HepG2 (cell line): ENCODE results near the gene STX1B. TPM values are rescaled to one million over a fixed set of nuclear protein-coding genes. Genes with fewer than 3 reads are reported as not detected.

Experiments used
- AKAP8 ChIP-seq: sonication (generic); formaldehyde crosslinking; IDR thresholded peaks from 2 replicates; pipeline ENCODE4 v1.5.1; 2020; ENCODE audit warnings: mild to moderate bottlenecking, missing genetic modification reagents
- ARHGAP35 ChIP-seq: sonication (generic); formaldehyde crosslinking; IDR thresholded peaks from 2 replicates; pipeline ENCODE4 v1.9.0; 2022; ENCODE audit warnings: mild to moderate bottlenecking, inconsistent platforms, moderate library complexity, missing genetic modification reagents, borderline replicate concordance
- ARID2 ChIP-seq: sonication (generic); formaldehyde crosslinking; IDR thresholded peaks from 2 replicates; pipeline ENCODE4 v1.8.1; 2022; ENCODE audit warnings: mild to moderate bottlenecking, missing genetic modification reagents, borderline replicate concordance
- ASH2L ChIP-seq: fragments of 300-600, 200-600 bp; sonication (generic); IDR thresholded peaks from 2 replicates; pipeline ENCODE4 v1.7.0; 2017; ENCODE audit warnings: low read depth, mild to moderate bottlenecking, moderate library complexity, mixed read lengths, low read length; ENCODE audit not compliant: insufficient read length
- CAMTA2 ChIP-seq: sonication (generic); formaldehyde crosslinking; IDR thresholded peaks from 2 replicates; pipeline ENCODE4 v1.4.0; 2020; ENCODE audit warnings: mild to moderate bottlenecking, missing genetic modification reagents, borderline replicate concordance
- CC2D1A ChIP-seq: sonication (generic); formaldehyde crosslinking; IDR thresholded peaks from 2 replicates; pipeline ENCODE4 v1.8.1; 2023; ENCODE audit warnings: mild to moderate bottlenecking, missing genetic modification reagents
- DDIT3 ChIP-seq: sonication (generic); formaldehyde crosslinking; IDR thresholded peaks from 2 replicates; pipeline ENCODE4 v1.4.0; 2020; ENCODE audit warnings: mild to moderate bottlenecking, missing genetic modification reagents
- DPF2 ChIP-seq: sonication (generic); formaldehyde crosslinking; IDR thresholded peaks from 2 replicates; pipeline ENCODE4 v1.4.0; 2020; ENCODE audit warnings: mild to moderate bottlenecking, low read depth, missing genetic modification reagents, borderline replicate concordance
- E2F5 ChIP-seq: sonication (generic); formaldehyde crosslinking; conservative IDR thresholded peaks from 2 replicates; pipeline ENCODE4 v1.4.0; 2020; ENCODE audit warnings: missing genetic modification reagents
- KDM5A ChIP-seq: fragments of 200-600 bp; sonication (generic); IDR thresholded peaks from 2 replicates; pipeline ENCODE4 v1.7.0; 2018; ENCODE audit warnings: antibody characterized with exemption, mild to moderate bottlenecking, low read length, borderline replicate concordance
- LCORL ChIP-seq, 2 experiments: fragments of 450-650 bp in 1 of 2; sonication (generic) in 1 of 2; formaldehyde crosslinking in 1 of 2; IDR thresholded peaks; 2 replicates each; pipeline versions ENCODE4 v1.5.0 to v1.6.1; 2017 to 2020; ENCODE audit warnings: antibody characterized with exemption in 1 of 2, missing genetic modification reagents in 1 of 2
- MAX ChIP-seq: IDR thresholded peaks from 2 replicates; pipeline ENCODE4 v1.6.1; 2012; ENCODE audit warnings: inconsistent platforms
- MEF2D ChIP-seq: sonication (generic); formaldehyde crosslinking; IDR thresholded peaks from 2 replicates; pipeline ENCODE4 v1.5.1; 2020; ENCODE audit warnings: mild to moderate bottlenecking, missing genetic modification reagents
- MXD1 ChIP-seq: sonication (generic); formaldehyde crosslinking; IDR thresholded peaks from 2 replicates; pipeline ENCODE4 v1.4.0; 2020; ENCODE audit warnings: mild to moderate bottlenecking, missing genetic modification reagents
- NFRKB ChIP-seq: fragments of 450-650 bp; IDR thresholded peaks from 2 replicates; pipeline ENCODE4 v1.6.1; 2017
- PHF20 ChIP-seq: sonication (generic); formaldehyde crosslinking; IDR thresholded peaks from 2 replicates; pipeline ENCODE4 v1.5.0; 2020; ENCODE audit warnings: mild to moderate bottlenecking, missing genetic modification reagents
- SALL1 ChIP-seq: sonication (generic); formaldehyde crosslinking; IDR thresholded peaks from 2 replicates; pipeline ENCODE4 v1.8.0; 2022; ENCODE audit warnings: mild to moderate bottlenecking, missing genetic modification reagents
- SMARCC2 ChIP-seq: fragments of 450-650 bp; IDR thresholded peaks from 2 replicates; pipeline ENCODE4 v1.6.1; 2017; ENCODE audit warnings: antibody characterized with exemption, mild to moderate bottlenecking
- SRSF9 ChIP-seq: fragments of 200-400 bp; formaldehyde crosslinking; IDR thresholded peaks from 2 replicates; pipeline ENCODE4 v1.6.1; 2018; ENCODE audit warnings: borderline replicate concordance, mild to moderate bottlenecking, low read depth, low read length; ENCODE audit not compliant: insufficient read depth, poor library complexity, severe bottlenecking
- STAT5B ChIP-seq: sonication (generic); formaldehyde crosslinking; IDR thresholded peaks from 2 replicates; pipeline ENCODE4 v1.4.0; 2020; ENCODE audit warnings: missing genetic modification reagents
- ZBTB21 ChIP-seq: sonication (generic); formaldehyde crosslinking; IDR thresholded peaks from 2 replicates; pipeline ENCODE4 v1.4.0; 2020; ENCODE audit warnings: missing genetic modification reagents
- ZFP1 ChIP-seq: IDR thresholded peaks from 2 replicates; pipeline ENCODE4 v1.6.1; 2016
- ZFY ChIP-seq: sonication (generic); formaldehyde crosslinking; IDR thresholded peaks from 2 replicates; pipeline ENCODE4 v1.4.0; 2020; ENCODE audit warnings: missing genetic modification reagents
- ZNF225 ChIP-seq: sonication (generic); formaldehyde crosslinking; IDR thresholded peaks from 2 replicates; pipeline ENCODE4 v1.4.0; 2020; ENCODE audit warnings: mild to moderate bottlenecking, missing genetic modification reagents
- ZNF292 ChIP-seq: sonication (generic); formaldehyde crosslinking; IDR thresholded peaks from 2 replicates; pipeline ENCODE4 v1.8.1; 2022; ENCODE audit warnings: mild to moderate bottlenecking, low read depth, missing genetic modification reagents, borderline replicate concordance
- ZNF563 ChIP-seq: sonication (generic); formaldehyde crosslinking; IDR thresholded peaks from 2 replicates; pipeline ENCODE4 v1.8.0; 2022; ENCODE audit warnings: mild to moderate bottlenecking, moderate library complexity, missing genetic modification reagents
- ZNF598 ChIP-seq: sonication (generic); formaldehyde crosslinking; IDR thresholded peaks from 2 replicates; pipeline ENCODE4 v1.5.1; 2020; ENCODE audit warnings: mild to moderate bottlenecking, missing genetic modification reagents, borderline replicate concordance
- ZSCAN12 ChIP-seq: sonication (generic); formaldehyde crosslinking; IDR thresholded peaks from 2 replicates; pipeline ENCODE4 v1.9.0; 2021; ENCODE audit warnings: mild to moderate bottlenecking, missing genetic modification reagents
- polyA plus RNA-seq, 8 experiments: library from polyadenylated mRNA; depleted of rRNA in 3 of 8; stranded (reverse) in 7 of 8; unstranded in 1 of 8; fragments of >200 nt; fragmentation: Illumina TruSeq in 4 of 8; extraction: Trizol in 4 of 8; gene quantifications; 2 replicates each; pipeline versions ENCODE4 v1.2.1 to v1.2.3, GENCODE V29; 2011 to 2016; ENCODE audit warnings: low read depth in 4 of 8, missing spikeins in 1 of 8, mixed read lengths in 1 of 8; ENCODE audit not compliant: insufficient read depth in 1 of 8
- total RNA-seq, 5 experiments: library from RNA; depleted of rRNA; stranded (reverse); fragments of >200 nt; fragmentation: Illumina TruSeq; extraction: Trizol; gene quantifications; 2 replicates each; pipeline ENCODE4 v1.2.3, GENCODE V29; 2016; ENCODE audit warnings: low read depth in 1 of 5

Gene STX1B
- total and polyA plus RNA-seq, 2 of the 13 experiments (the other 11 are each of a cell fraction or from before 2014, with no cell fraction given) = 2.1 to 3.0 TPM

- 0 out of 2 replicates have a peak, but pooled peaks have one; percentile 7 for TF ChIP-seq CAMTA2 (CRISPR knock-in tag)
- TF ChIP-seq ZSCAN12 (CRISPR knock-in tag) = no peak
- no peak; the same call in 1 of the 2 replicates for TF ChIP-seq ZNF563
- TF ChIP-seq STAT5B (CRISPR knock-in tag) = no peak
- TF ChIP-seq ZNF598 (CRISPR knock-in tag) = 0 out of 2 replicates have a peak, but pooled peaks have one; percentile 65
- no peak for TF ChIP-seq MAX
- TF ChIP-seq SRSF9 = no peak
- no peak for TF ChIP-seq NFRKB
- no peak for TF ChIP-seq E2F5 (CRISPR knock-in tag)
- TF ChIP-seq AKAP8 (CRISPR knock-in tag) = peak; percentile 86
- TF ChIP-seq KDM5A = no peak; the same call in 1 of the 2 replicates
- TF ChIP-seq ZFP1 (CRISPR knock-in tag) = no peak
- TF ChIP-seq SMARCC2 = no peak
- peak; percentile 61; the same call in 1 of the 2 replicates for TF ChIP-seq MEF2D (CRISPR knock-in tag)
- 0 out of 2 replicates have a peak, but pooled peaks have one; percentile 35 for TF ChIP-seq DPF2
- no peak for TF ChIP-seq ASH2L
- no peak for TF ChIP-seq ARID2
- peak; percentile 61 for TF ChIP-seq ZFY
- TF ChIP-seq DDIT3 (CRISPR knock-in tag) = no peak
- peak; percentile 54; the same call in 1 of the 2 replicates for TF ChIP-seq SALL1 (CRISPR knock-in tag)
- no peak for TF ChIP-seq PHF20
- TF ChIP-seq ARHGAP35 (CRISPR knock-in tag) = peak; percentile 41; the same call in 1 of the 2 replicates
- no peak for TF ChIP-seq LCORL (IDR thresholded peaks at IDR 0.05)
- TF ChIP-seq LCORL (CRISPR knock-in tag; IDR thresholded peaks at IDR 0.05) = peak; percentile 47; the same call in 1 of the 2 replicates
- no peak for TF ChIP-seq CC2D1A (CRISPR knock-in tag)
- TF ChIP-seq ZNF225 (CRISPR knock-in tag) = 0 out of 2 replicates have a peak, but pooled peaks have one; percentile 42
- TF ChIP-seq ZBTB21 (CRISPR knock-in tag) = no peak
- peak; percentile 62; the same call in 1 of the 2 replicates for TF ChIP-seq MXD1 (CRISPR knock-in tag)
- peak; percentile 63; the same call in 1 of the 2 replicates for TF ChIP-seq ZNF292
These were observed 56.8 kb downstream of the STX1B start (continued) for GRCh38 chr16:30953511-30954124.
